Measurements from ENCODE around the gene NUP35.

- no peak for TF ChIP-seq POLR2A (IDR thresholded peaks at IDR 0.05)
- TF ChIP-seq CTCF (IDR thresholded peaks at IDR 0.05): no peak
Observed at GRCh38 chr2:183193904-183194303, 69.7 kb downstream of the NUP35 start.
